ENCODE measurements around the gene AHCY.
"Not testable (repeated sequence)": the region's sequence is repeated elsewhere in the genome, so short reads cannot be mapped to it uniquely, and the experiment has no call there.

AHCY gene

GRCh38 chr20:34302723-34303533 lies at the start of gene AHCY:
TSS of gene AHCY (minus strand) at chr20:34303355. CDS start at chr20:34303270, 85 bp downstream.
- peak within 1 kb of the TSS; percentile 84 for H3K4me3 ChIP-seq (ENCODE audit: low read depth, low read length)
- TF ChIP-seq CTCF (IDR thresholded peaks at IDR 0.05; ENCODE audit: control insufficient read depth, extremely low read depth, insufficient read depth), result no peak
- peak; percentile 97 for DNase-seq (ENCODE audit: low read depth)

GRCh38 chr20:34350095-34350494 lies 46.9 kb upstream of the AHCY start:
- DNase-seq (ENCODE audit: low read depth), result peak; percentile 14
- no peak overlapping the region for H3K4me3 ChIP-seq (ENCODE audit: low read depth, low read length)
- TF ChIP-seq CTCF (IDR thresholded peaks at IDR 0.05; ENCODE audit: control insufficient read depth, extremely low read depth, insufficient read depth), result no peak

GRCh38 chr20:34347571-34347970 lies 44.4 kb upstream of the AHCY start:
- TF ChIP-seq CTCF (IDR thresholded peaks at IDR 0.05; ENCODE audit: control insufficient read depth, extremely low read depth, insufficient read depth), result no peak
- H3K4me3 ChIP-seq (ENCODE audit: low read depth, low read length), result no peak overlapping the region
- DNase-seq (ENCODE audit: low read depth), result no peak

GRCh38 chr20:34346533-34346865 lies 43.3 kb upstream of the AHCY start:
- not testable (repeated sequence) for DNase-seq (ENCODE audit: low read depth); H3K4me3 ChIP-seq (ENCODE audit: low read depth, low read length)

GRCh38 chr20:34345839-34346532 lies 42.8 kb upstream of the AHCY start:
- not testable (repeated sequence) for DNase-seq (ENCODE audit: low read depth); H3K4me3 ChIP-seq (ENCODE audit: low read depth, low read length)

GRCh38 chr20:34345402-34345736 lies 42.2 kb upstream of the AHCY start:
- H3K4me3 ChIP-seq (ENCODE audit: low read depth, low read length), result no peak overlapping the region
- no peak for TF ChIP-seq CTCF (IDR thresholded peaks at IDR 0.05; ENCODE audit: control insufficient read depth, extremely low read depth, insufficient read depth)
- DNase-seq (ENCODE audit: low read depth), result no peak

GRCh38 chr20:34344238-34344637 lies 41.1 kb upstream of the AHCY start:
- DNase-seq (ENCODE audit: low read depth), result no peak
- no peak overlapping the region for H3K4me3 ChIP-seq (ENCODE audit: low read depth, low read length)
- no peak for TF ChIP-seq CTCF (IDR thresholded peaks at IDR 0.05; ENCODE audit: control insufficient read depth, extremely low read depth, insufficient read depth)

All from LNCaP clone FGC (cell line).